HepG2 (cell line): ENCODE data around the gene DDX59. TPM values are rescaled to one million over a fixed set of nuclear protein-coding genes. Genes with fewer than 3 reads are reported as not detected.
A peak's percentile ranks its signal among the peaks of the same experiment; 100 is the strongest.

Experiments
- AGO2 ChIP-seq: fragments of 200-400 bp; formaldehyde crosslinking; optimal IDR thresholded peaks from 2 replicates; pipeline ENCODE3; 2017; ENCODE audit warnings: mild to moderate bottlenecking, low read depth, low read length, moderate library complexity
- ARHGAP35 ChIP-seq: sonication (generic); formaldehyde crosslinking; IDR thresholded peaks from 2 replicates; pipeline ENCODE4 v1.9.0; 2022; ENCODE audit warnings: mild to moderate bottlenecking, inconsistent platforms, moderate library complexity, missing genetic modification reagents, borderline replicate concordance
- BORCS8-MEF2B ChIP-seq: sonication (generic); formaldehyde crosslinking; IDR thresholded peaks from 2 replicates; pipeline ENCODE4 v1.8.0; 2022; ENCODE audit warnings: mild to moderate bottlenecking, missing genetic modification reagents
- EP300 ChIP-seq, 3 experiments: sonication (generic) in 1 of 3; formaldehyde crosslinking in 1 of 3; IDR thresholded peaks; 2 replicates each; pipeline versions ENCODE4 v1.5.1 to v1.6.1; 2011 to 2020; ENCODE audit warnings: low read depth in 2 of 3, low read length in 2 of 3, borderline replicate concordance in 1 of 3, improper control_type of control experiment in 1 of 3, mild to moderate bottlenecking in 1 of 3, missing genetic modification reagents in 1 of 3, moderate library complexity in 1 of 3
- FOXK2 ChIP-seq: fragments of 450-650 bp; IDR thresholded peaks from 2 replicates; pipeline ENCODE4 v1.6.1; 2016
- HMGA1 ChIP-seq: sonication (generic); formaldehyde crosslinking; conservative IDR thresholded peaks from 2 replicates; pipeline ENCODE4 v1.4.0; 2020; ENCODE audit warnings: missing genetic modification reagents
- HNRNPUL1 ChIP-seq: fragments of 200-400 bp; formaldehyde crosslinking; IDR thresholded peaks from 2 replicates; pipeline ENCODE4 v1.6.1; 2017; ENCODE audit warnings: low read depth, mild to moderate bottlenecking, low read length, moderate library complexity
- KDM5B ChIP-seq: sonication (generic); formaldehyde crosslinking; IDR thresholded peaks from 2 replicates; pipeline ENCODE4 v1.4.0; 2020; ENCODE audit warnings: missing genetic modification reagents, mild to moderate bottlenecking, borderline replicate concordance
- PPARG ChIP-seq: conservative IDR thresholded peaks from 2 replicates; pipeline ENCODE4 v1.6.1; 2016; ENCODE audit warnings: missing biosample characterization, missing genetic modification reagents
- ZNF83 ChIP-seq: sonication (generic); formaldehyde crosslinking; IDR thresholded peaks from 2 replicates; pipeline ENCODE4 v1.4.0; 2020; ENCODE audit warnings: missing genetic modification reagents, mild to moderate bottlenecking, borderline replicate concordance
- ZZZ3 ChIP-seq: sonication (generic); formaldehyde crosslinking; IDR thresholded peaks from 2 replicates; pipeline ENCODE4 v1.4.0; 2020; ENCODE audit warnings: missing genetic modification reagents, mild to moderate bottlenecking, borderline replicate concordance
- polyA plus RNA-seq, 8 experiments: library from polyadenylated mRNA; depleted of rRNA in 3 of 8; stranded (reverse) in 7 of 8; unstranded in 1 of 8; fragments of >200 nt; fragmentation: Illumina TruSeq in 4 of 8; extraction: Trizol in 4 of 8; gene quantifications; 2 replicates each; pipeline versions ENCODE4 v1.2.1 to v1.2.3, GENCODE V29; 2011 to 2016; ENCODE audit warnings: low read depth in 4 of 8, missing spikeins in 1 of 8, mixed read lengths in 1 of 8; ENCODE audit not compliant: insufficient read depth in 1 of 8
- total RNA-seq, 5 experiments: library from RNA; depleted of rRNA; stranded (reverse); fragments of >200 nt; fragmentation: Illumina TruSeq; extraction: Trizol; gene quantifications; 2 replicates each; pipeline ENCODE4 v1.2.3, GENCODE V29; 2016; ENCODE audit warnings: low read depth in 1 of 5
- TF ChIP-seq, protein P1 (sequence below), 2 experiments: sonication (generic) in 1 of 2; formaldehyde crosslinking in 1 of 2; IDR thresholded peaks; 2 replicates each; pipeline versions ENCODE4 v1.4.0 to v1.6.1; 2018 to 2020; ENCODE audit warnings: missing genetic modification reagents in 2 of 2, borderline replicate concordance in 1 of 2, low read depth in 1 of 2, mild to moderate bottlenecking in 1 of 2, missing biosample characterization in 1 of 2
- TF ChIP-seq, protein P2 (sequence below): sonication (generic); formaldehyde crosslinking; IDR thresholded peaks from 2 replicates; pipeline ENCODE4 v1.5.1; 2020; ENCODE audit warnings: missing genetic modification reagents, mild to moderate bottlenecking, borderline replicate concordance
- TF ChIP-seq, protein P3 (sequence below): sonication (generic); formaldehyde crosslinking; IDR thresholded peaks from 2 replicates; pipeline ENCODE4 v1.4.0; 2020; ENCODE audit warnings: missing genetic modification reagents
- TF ChIP-seq, protein P4 (sequence below): sonication (generic); formaldehyde crosslinking; conservative IDR thresholded peaks from 2 replicates; pipeline ENCODE4 v1.5.0; 2020; ENCODE audit warnings: missing genetic modification reagents
- TF ChIP-seq, protein P5 (sequence below): sonication (generic); formaldehyde crosslinking; conservative IDR thresholded peaks from 2 replicates; pipeline ENCODE4 v1.8.1; 2023; ENCODE audit warnings: missing genetic modification reagents
- TF ChIP-seq, protein P6 (sequence below): sonication (generic); formaldehyde crosslinking; IDR thresholded peaks from 2 replicates; pipeline ENCODE4 v1.5.0; 2020; ENCODE audit warnings: missing genetic modification reagents

The DDX59 gene
- total and polyA plus RNA-seq, 2 of the 13 experiments (the other 11 are each of a cell fraction or from before 2014, with no cell fraction given) = 12.1 to 14.8 TPM

DNA sequence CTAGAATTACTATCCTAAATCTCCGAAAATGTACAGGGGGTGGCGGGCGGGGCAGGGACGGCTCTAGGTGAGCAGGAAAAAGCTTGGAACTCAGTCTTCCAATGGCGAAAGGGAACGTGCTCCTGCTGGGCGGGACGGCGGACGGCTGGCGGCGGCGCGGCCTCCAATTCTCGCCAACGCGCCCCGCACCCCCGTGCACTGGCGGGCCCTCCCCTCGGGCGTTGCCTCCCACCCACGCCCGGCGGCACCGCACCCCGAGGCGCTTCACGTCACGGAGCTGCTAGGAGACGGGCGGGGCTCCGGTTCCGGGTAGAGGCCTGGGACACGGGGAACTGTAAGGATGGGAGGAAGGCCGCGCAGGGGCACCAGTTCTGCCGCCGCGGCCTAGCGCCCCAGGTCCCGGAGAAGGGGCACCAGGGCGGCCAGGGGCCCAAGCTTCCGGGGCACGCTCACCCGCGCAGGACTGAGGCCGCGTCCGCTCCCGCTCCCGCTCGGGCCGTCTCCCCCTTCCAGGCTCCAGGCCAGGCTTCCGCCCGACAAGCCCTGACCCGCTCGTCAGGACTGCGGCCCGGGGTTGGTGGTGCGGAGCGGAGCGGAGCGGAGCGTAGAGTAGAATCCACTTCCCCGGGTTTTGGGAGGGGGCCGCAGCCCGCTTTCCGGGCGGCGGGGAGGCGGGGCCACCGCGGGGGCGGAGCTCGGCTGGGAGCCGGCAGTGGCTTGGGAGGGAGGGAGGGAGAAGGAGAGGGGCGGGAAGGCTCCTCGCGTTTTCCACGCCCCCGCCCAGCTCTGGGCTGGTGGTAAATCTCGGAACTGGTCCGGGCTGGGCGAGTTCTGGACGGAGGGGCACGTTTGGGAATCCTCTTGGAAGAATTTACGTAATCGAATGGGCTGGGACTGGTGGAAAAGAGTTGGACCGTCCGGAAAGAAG lies at the start of gene DDX59 (continued):
- TF ChIP-seq, protein P1, sequence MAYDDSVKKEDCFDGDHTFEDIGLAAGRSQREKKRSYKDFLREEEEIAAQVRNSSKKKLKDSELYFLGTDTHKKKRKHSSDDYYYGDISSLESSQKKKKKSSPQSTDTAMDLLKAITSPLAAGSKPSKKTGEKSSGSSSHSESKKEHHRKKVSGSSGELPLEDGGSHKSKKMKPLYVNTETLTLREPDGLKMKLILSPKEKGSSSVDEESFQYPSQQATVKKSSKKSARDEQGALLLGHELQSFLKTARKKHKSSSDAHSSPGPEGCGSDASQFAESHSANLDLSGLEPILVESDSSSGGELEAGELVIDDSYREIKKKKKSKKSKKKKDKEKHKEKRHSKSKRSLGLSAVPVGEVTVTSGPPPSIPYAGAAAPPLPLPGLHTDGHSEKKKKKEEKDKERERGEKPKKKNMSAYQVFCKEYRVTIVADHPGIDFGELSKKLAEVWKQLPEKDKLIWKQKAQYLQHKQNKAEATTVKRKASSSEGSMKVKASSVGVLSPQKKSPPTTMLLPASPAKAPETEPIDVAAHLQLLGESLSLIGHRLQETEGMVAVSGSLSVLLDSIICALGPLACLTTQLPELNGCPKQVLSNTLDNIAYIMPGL (CRISPR knock-in tag; IDR thresholded peaks at IDR 0.05; ENCODE audit: borderline replicate concordance in 1 of 2, low read depth in 1 of 2) = peak; percentile 81 to 82
- no peak; the same call in 1 of the 2 replicates for TF ChIP-seq ZNF83 (CRISPR knock-in tag)
- TF ChIP-seq ZZZ3 (CRISPR knock-in tag) = peak; percentile 91; the same call in 1 of the 2 replicates
- TF ChIP-seq, protein P2, sequence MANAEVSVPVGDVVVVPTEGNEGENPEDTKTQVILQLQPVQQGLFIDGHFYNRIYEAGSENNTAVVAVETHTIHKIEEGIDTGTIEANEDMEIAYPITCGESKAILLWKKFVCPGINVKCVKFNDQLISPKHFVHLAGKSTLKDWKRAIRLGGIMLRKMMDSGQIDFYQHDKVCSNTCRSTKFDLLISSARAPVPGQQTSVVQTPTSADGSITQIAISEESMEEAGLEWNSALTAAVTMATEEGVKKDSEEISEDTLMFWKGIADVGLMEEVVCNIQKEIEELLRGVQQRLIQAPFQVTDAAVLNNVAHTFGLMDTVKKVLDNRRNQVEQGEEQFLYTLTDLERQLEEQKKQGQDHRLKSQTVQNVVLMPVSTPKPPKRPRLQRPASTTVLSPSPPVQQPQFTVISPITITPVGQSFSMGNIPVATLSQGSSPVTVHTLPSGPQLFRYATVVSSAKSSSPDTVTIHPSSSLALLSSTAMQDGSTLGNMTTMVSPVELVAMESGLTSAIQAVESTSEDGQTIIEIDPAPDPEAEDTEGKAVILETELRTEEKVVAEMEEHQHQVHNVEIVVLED (CRISPR knock-in tag) = peak; percentile 79
- TF ChIP-seq FOXK2 = no peak
- TF ChIP-seq HMGA1 (CRISPR knock-in tag) = no peak
- TF ChIP-seq HNRNPUL1 = 0 out of 2 replicates have a peak, but pooled peaks have one; percentile 19
- no peak for TF ChIP-seq PPARG (CRISPR knock-in tag)
- TF ChIP-seq, protein P3, sequence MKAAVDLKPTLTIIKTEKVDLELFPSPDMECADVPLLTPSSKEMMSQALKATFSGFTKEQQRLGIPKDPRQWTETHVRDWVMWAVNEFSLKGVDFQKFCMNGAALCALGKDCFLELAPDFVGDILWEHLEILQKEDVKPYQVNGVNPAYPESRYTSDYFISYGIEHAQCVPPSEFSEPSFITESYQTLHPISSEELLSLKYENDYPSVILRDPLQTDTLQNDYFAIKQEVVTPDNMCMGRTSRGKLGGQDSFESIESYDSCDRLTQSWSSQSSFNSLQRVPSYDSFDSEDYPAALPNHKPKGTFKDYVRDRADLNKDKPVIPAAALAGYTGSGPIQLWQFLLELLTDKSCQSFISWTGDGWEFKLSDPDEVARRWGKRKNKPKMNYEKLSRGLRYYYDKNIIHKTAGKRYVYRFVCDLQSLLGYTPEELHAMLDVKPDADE (CRISPR knock-in tag) = 0 out of 2 replicates have a peak, but pooled peaks have one; percentile 33
- peak; percentile 91 for TF ChIP-seq ARHGAP35 (CRISPR knock-in tag)
- TF ChIP-seq, protein P4, sequence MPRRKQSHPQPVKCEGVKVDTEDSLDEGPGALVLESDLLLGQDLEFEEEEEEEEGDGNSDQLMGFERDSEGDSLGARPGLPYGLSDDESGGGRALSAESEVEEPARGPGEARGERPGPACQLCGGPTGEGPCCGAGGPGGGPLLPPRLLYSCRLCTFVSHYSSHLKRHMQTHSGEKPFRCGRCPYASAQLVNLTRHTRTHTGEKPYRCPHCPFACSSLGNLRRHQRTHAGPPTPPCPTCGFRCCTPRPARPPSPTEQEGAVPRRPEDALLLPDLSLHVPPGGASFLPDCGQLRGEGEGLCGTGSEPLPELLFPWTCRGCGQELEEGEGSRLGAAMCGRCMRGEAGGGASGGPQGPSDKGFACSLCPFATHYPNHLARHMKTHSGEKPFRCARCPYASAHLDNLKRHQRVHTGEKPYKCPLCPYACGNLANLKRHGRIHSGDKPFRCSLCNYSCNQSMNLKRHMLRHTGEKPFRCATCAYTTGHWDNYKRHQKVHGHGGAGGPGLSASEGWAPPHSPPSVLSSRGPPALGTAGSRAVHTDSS (CRISPR knock-in tag) = no peak
- TF ChIP-seq, protein P5, sequence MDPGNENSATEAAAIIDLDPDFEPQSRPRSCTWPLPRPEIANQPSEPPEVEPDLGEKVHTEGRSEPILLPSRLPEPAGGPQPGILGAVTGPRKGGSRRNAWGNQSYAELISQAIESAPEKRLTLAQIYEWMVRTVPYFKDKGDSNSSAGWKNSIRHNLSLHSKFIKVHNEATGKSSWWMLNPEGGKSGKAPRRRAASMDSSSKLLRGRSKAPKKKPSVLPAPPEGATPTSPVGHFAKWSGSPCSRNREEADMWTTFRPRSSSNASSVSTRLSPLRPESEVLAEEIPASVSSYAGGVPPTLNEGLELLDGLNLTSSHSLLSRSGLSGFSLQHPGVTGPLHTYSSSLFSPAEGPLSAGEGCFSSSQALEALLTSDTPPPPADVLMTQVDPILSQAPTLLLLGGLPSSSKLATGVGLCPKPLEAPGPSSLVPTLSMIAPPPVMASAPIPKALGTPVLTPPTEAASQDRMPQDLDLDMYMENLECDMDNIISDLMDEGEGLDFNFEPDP (CRISPR knock-in tag) = no peak
- TF ChIP-seq EP300 (IDR thresholded peaks at IDR 0.05; ENCODE audit: low read depth in 2 of 2, low read length in 2 of 2) = peak in 1 of 2 experiments; percentile 24; a peak in 1 of 4 replicates
- TF ChIP-seq EP300 (CRISPR knock-in tag; IDR thresholded peaks at IDR 0.05; ENCODE audit: borderline replicate concordance) = peak; percentile 50; the same call in 1 of the 2 replicates
- peak; percentile 83 for TF ChIP-seq KDM5B (CRISPR knock-in tag)
- TF ChIP-seq, protein P6, sequence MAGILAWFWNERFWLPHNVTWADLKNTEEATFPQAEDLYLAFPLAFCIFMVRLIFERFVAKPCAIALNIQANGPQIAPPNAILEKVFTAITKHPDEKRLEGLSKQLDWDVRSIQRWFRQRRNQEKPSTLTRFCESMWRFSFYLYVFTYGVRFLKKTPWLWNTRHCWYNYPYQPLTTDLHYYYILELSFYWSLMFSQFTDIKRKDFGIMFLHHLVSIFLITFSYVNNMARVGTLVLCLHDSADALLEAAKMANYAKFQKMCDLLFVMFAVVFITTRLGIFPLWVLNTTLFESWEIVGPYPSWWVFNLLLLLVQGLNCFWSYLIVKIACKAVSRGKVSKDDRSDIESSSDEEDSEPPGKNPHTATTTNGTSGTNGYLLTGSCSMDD (CRISPR knock-in tag) = no peak
- peak; percentile 88 for TF ChIP-seq BORCS8-MEF2B
- TF ChIP-seq AGO2 = peak; percentile 94
